ENCODE results near the gene LLGL2.
"Not testable (repeated sequence)": the region's sequence is repeated elsewhere in the genome, so short reads cannot be mapped to it uniquely, and the experiment has no call there.

The LLGL2 gene

GRCh38 chr17:75524970-75525805, at the start of gene LLGL2:
Gene LLGL2, plus strand, starts transcription at chr17:75525697. Its CDS starts 17,730 bp downstream, at chr17:75543427.
- DNase-seq (ENCODE audit: low read depth in 2 of 2), result no peak

GRCh38 chr17:75475851-75476250, 49.6 kb upstream of the LLGL2 start:
- DNase-seq (ENCODE audit: low read depth in 2 of 2), result no peak

GRCh38 chr17:75476271-75476671, 49.2 kb upstream of the LLGL2 start:
- DNase-seq (ENCODE audit: low read depth in 2 of 2), result no peak

GRCh38 chr17:75476752-75477489, 48.6 kb upstream of the LLGL2 start:
- no peak for DNase-seq (ENCODE audit: low read depth in 2 of 2)

- DNase-seq (ENCODE audit: low read depth in 2 of 2), result not testable (repeated sequence)
Measured at GRCh38 chr17:75477490-75477862, 48.0 kb upstream of the LLGL2 start.

GRCh38 chr17:75478508-75478907, 47.0 kb upstream of the LLGL2 start:
- DNase-seq (ENCODE audit: low read depth in 2 of 2), result no peak

GRCh38 chr17:75480281-75480680, 45.2 kb upstream of the LLGL2 start:
- DNase-seq (ENCODE audit: low read depth in 2 of 2), result no peak

GRCh38 chr17:75481194-75482068, 44.1 kb upstream of the LLGL2 start:
- DNase-seq (ENCODE audit: low read depth in 2 of 2), result no peak

- DNase-seq (ENCODE audit: low read depth in 2 of 2), result no peak
Measured at GRCh38 chr17:75482098-75482942, 43.2 kb upstream of the LLGL2 start.

- no peak for DNase-seq (ENCODE audit: low read depth in 2 of 2)
Measured at GRCh38 chr17:75485688-75486087, 39.8 kb upstream of the LLGL2 start.

GRCh38 chr17:75486151-75486550, 39.3 kb upstream of the LLGL2 start:
- no peak for DNase-seq (ENCODE audit: low read depth in 2 of 2)

GRCh38 chr17:75486951-75487350, 38.5 kb upstream of the LLGL2 start:
- no peak for DNase-seq (ENCODE audit: low read depth in 2 of 2)

GRCh38 chr17:75487351-75488070, 38.0 kb upstream of the LLGL2 start:
- no peak for DNase-seq (ENCODE audit: low read depth in 2 of 2)

GRCh38 chr17:75488693-75489510, 36.6 kb upstream of the LLGL2 start:
- DNase-seq (ENCODE audit: low read depth in 2 of 2), result no peak

- no peak for DNase-seq (ENCODE audit: low read depth in 2 of 2)
Measured at GRCh38 chr17:75489511-75489955, 36.0 kb upstream of the LLGL2 start.

GRCh38 chr17:75490173-75490743, 35.2 kb upstream of the LLGL2 start:
- no peak for DNase-seq (ENCODE audit: low read depth in 2 of 2)

GRCh38 chr17:75490953-75491649, 34.4 kb upstream of the LLGL2 start:
- DNase-seq (ENCODE audit: low read depth in 2 of 2), result no peak

GRCh38 chr17:75491680-75492079, 33.8 kb upstream of the LLGL2 start:
- DNase-seq (ENCODE audit: low read depth in 2 of 2), result no peak
